Cardiac fibroblast (primary cell): ENCODE data around the gene TTC36.
"Not testable (repeated sequence)": the region's sequence is repeated elsewhere in the genome, so short reads cannot be mapped to it uniquely, and the experiment has no call there.

Source experiments
- DNase-seq, 2 donors: peaks; one replicate each; pipeline versions ENCODE4 v3.0.0 to v3.0.0-alpha.2; 2010; ENCODE audit warnings: low read depth in 2 of 2
- H3K4me3 ChIP-seq, 2 donors: replicated peaks in 1 of 2; 1 replicate in 1 of 2; 2 replicates in 1 of 2; pipeline ENCODE4 v1.5.1; 2011; ENCODE audit warnings: low read depth in 2 of 2, low read length in 2 of 2, mild to moderate bottlenecking in 2 of 2, moderate library complexity in 1 of 2
- CTCF ChIP-seq: IDR thresholded peaks from one replicate; pipeline ENCODE4 v1.5.1; 2011; ENCODE audit warnings: low read depth, mild to moderate bottlenecking, low read length, inconsistent platforms

The TTC36 gene

GRCh38 chr11:118565051-118565450 lies 37.8 kb downstream of the TTC36 start:
- no peak for TF ChIP-seq CTCF
- DNase-seq = peak; percentile 26 to 53
- peak overlapping the region; percentile 14 to 69 for H3K4me3 ChIP-seq

DNA sequence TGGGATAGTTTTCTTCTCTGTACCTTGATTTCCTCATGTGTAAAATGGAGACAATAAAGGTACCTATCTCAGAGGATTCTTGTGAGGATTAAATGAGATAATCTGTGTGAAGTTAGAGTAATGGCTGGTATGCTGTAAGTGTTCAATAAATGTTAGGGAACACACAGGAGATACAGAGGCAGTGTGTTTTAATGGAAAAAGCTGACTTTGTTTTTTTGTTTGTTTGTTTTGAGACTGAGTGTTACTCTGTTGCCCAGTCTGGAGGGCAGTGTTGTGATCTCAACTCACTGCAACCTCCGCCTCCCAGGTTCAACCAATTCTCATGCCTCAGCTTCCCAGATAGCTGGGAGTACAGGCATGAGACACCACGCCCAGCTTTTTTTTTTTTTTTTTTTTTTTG lies 42.4 kb downstream of the TTC36 start:
- H3K4me3 ChIP-seq = no peak overlapping the region
- no peak for TF ChIP-seq CTCF
- DNase-seq = no peak

DNA sequence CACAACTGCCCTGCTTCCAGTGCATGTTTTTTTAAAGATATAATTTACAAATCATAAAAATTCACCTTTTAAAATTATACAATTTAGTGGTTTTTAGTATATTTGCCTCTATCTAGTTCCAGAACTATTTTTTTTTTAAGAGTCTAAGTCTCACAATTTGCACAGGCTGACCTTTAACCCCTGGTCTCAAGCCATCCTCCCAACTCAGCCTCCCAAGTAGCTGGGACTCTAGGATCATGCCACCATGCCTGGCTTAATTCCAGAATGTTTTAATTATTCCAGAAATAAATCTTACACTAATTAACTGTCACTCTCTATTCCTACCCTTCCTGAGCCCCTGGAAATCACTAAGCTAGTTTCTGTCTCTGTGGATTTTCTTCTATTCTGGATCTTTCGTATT lies 43.5 kb downstream of the TTC36 start:
- DNase-seq = no peak
- TF ChIP-seq CTCF = no peak
- H3K4me3 ChIP-seq = no peak overlapping the region

DNA sequence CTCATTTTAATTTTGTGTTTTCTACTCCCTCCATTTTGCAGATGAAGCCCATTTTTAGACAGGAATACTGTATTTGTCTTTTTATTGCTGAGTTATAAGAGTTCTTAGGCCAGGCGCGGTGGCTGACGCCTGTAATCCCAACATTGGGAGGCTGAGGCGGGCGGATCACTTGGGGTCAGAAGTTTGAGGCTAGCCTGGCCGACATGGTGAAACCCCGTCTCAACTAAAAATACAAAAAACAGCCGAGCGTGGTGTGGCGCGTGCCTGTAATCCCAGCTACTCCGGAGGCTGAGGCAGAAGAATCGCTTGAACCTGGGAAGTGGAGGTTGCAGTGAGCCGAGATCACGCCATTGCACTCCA lies 44.4 kb downstream of the TTC36 start:
- DNase-seq = peak in 1 of 2 donors; percentile 39
- peak overlapping the region; percentile 97 to 100 for H3K4me3 ChIP-seq

GRCh38 chr11:118572061-118572980 lies 45.0 kb downstream of the TTC36 start, which contains the start of gene ARCN1:
TSS of gene ARCN1 (plus strand) at chr11:118572409. CDS start at chr11:118572548, 139 bp downstream.
- peak; percentile 77 to 84 for DNase-seq
- peak within 1 kb of the TSS; percentile 97 to 100 for H3K4me3 ChIP-seq
- TF ChIP-seq CTCF = no peak

DNA sequence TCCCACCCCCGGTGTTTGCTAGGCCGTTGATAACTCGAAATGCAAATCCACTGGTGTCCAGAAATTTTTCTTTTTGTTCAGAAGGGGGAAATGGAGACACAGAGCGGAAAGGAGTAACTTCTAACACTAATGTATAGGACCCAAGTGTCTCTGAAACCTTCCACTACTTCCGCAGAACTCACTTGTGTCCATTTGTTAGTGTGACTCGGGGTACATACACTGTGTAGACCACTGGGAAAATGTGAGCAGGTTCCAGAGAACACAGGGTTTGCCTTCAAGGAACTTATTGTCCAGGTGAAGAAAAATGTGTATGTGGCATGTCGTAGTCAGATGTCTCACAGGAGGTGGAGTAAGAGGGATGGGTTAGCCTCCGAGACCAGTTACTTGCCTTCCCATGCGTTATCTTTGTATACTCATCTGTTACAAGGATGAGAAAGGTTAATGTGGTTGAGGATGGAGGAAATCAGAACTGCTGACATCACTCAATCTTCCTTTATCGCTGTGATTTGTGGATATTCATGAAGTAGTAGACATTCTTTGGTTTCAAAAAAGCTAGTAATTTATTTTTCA lies 45.8 kb downstream of the TTC36 start:
- peak; percentile 36 to 64 for DNase-seq
- H3K4me3 ChIP-seq = peak overlapping the region; percentile 97 to 100
- TF ChIP-seq CTCF = no peak

GRCh38 chr11:118574636-118575035 lies 47.4 kb downstream of the TTC36 start:
- no peak for DNase-seq
- H3K4me3 ChIP-seq = peak overlapping the region in 1 of 2 donors; percentile 97
- TF ChIP-seq CTCF = no peak

GRCh38 chr11:118577995-118578394 lies 50.7 kb downstream of the TTC36 start:
- DNase-seq, H3K4me3 ChIP-seq: not testable (repeated sequence)
